HepG2 (cell line): ENCODE data around the gene MID1. TPM values are rescaled to one million over a fixed set of nuclear protein-coding genes. Genes with fewer than 3 reads are reported as not detected.

Experiments
- ATAC-seq: fragments of 200-7000 bp; cut with Tn5 transposase; 3 replicates; pipeline ENCODE4 v1.9.1; 2020; ENCODE audit warnings: mild to moderate bottlenecking, moderate library complexity
- BruUV-seq: library from RNA; stranded (reverse); fragments of 400-500 nt; replicated peaks from 2 replicates; lab custom pipeline; 2021; lab: Mats Ljungman, UMichigan
- CTCF ChIA-PET: fragments of 300-600 bp; formaldehyde crosslinking; extraction: SDS; loops from one replicate; lab custom pipeline; 2021; ENCODE audit warnings: low total read pairs, inconsistent platforms, low intra/inter-chr PET ratio; lab: Yijun Ruan, JAX
- POLR2A ChIA-PET: fragments of 350-600 bp; sonication (Branson Sonifier 250); formaldehyde crosslinking; loops from one replicate; lab custom pipeline; 2020; ENCODE audit warnings: antibody characterized with exemption, inconsistent platforms; lab: Yijun Ruan, JAX
- DNase-seq: peaks from one replicate; pipeline ENCODE4 v3.0.0-alpha.2; 2015; ENCODE audit warnings: low spot score
- FAIRE-seq: peaks from 3 replicates; lab custom pipeline; 2011; peaks lifted over from hg19 to GRCh38; lab: Jason Lieb, UNC
- H2AFZ ChIP-seq: one replicate; pipeline ENCODE4 v1.6.1; 2011; ENCODE audit warnings: low read length, inconsistent platforms
- H3K27ac ChIP-seq: fragments of 300-600 bp; 3 replicates; pipeline ENCODE4 v1.8.0; 2011; ENCODE audit warnings: mixed run types, mild to moderate bottlenecking, mixed read lengths, low read length, inconsistent platforms; ENCODE audit not compliant: insufficient read depth; ENCODE audit errors: extremely low read length
- H3K27me3 ChIP-seq, 2 experiments: fragments of 200-600 bp in 1 of 2; 2 replicates in 1 of 2; 3 replicates in 1 of 2; pipeline versions ENCODE4 v1.6.0 to v1.8.0; 2011; ENCODE audit warnings: low read length in 2 of 2, mild to moderate bottlenecking in 2 of 2, moderate library complexity in 2 of 2, inconsistent platforms in 1 of 2; ENCODE audit not compliant: insufficient read depth in 2 of 2, control insufficient read depth in 1 of 2
- H3K36me3 ChIP-seq, 2 experiments: fragments of 200-600 bp in 1 of 2; replicated peaks in 1 of 2; 2 replicates in 1 of 2; 3 replicates in 1 of 2; pipeline versions ENCODE4 v1.5.1 to v1.8.0; 2011; ENCODE audit warnings: low read length in 2 of 2, inconsistent platforms in 1 of 2; ENCODE audit not compliant: insufficient read depth in 2 of 2, control insufficient read depth in 1 of 2
- H3K4me1 ChIP-seq: 2 replicates; pipeline ENCODE4 v1.5.1; 2012; ENCODE audit warnings: low read length, inconsistent platforms; ENCODE audit not compliant: insufficient read depth
- H3K4me2 ChIP-seq: 2 replicates; pipeline ENCODE4 v1.6.0; 2011; ENCODE audit warnings: low read depth, low read length, inconsistent platforms
- H3K4me3 ChIP-seq, 3 experiments: fragments of 200-600 bp in 1 of 3; sonication (generic), shearing (Covaris generic) in 1 of 3; replicated peaks in 1 of 3; 2 replicates each; pipeline ENCODE4 v1.5.1; 2011 to 2016; ENCODE audit warnings: low read length in 3 of 3, inconsistent platforms in 2 of 3, low read depth in 2 of 3, mild to moderate bottlenecking in 2 of 3, control low read depth in 1 of 3, mixed read lengths in 1 of 3; ENCODE audit not compliant: insufficient read depth in 1 of 3
- H3K79me2 ChIP-seq: one replicate; pipeline ENCODE4 v1.6.1; 2011; ENCODE audit warnings: low read length, inconsistent platforms; ENCODE audit not compliant: insufficient read depth
- H3K9ac ChIP-seq: 2 replicates; pipeline ENCODE4 v1.6.0; 2011; ENCODE audit warnings: mild to moderate bottlenecking, low read depth, low read length, inconsistent platforms; ENCODE audit not compliant: insufficient read depth
- H3K9me3 ChIP-seq: 2 replicates; pipeline ENCODE4 v1.5.1; 2012; ENCODE audit warnings: mild to moderate bottlenecking, low read length
- H4K20me1 ChIP-seq: 2 replicates; pipeline ENCODE4 v1.6.0; 2011; ENCODE audit warnings: inconsistent platforms, mild to moderate bottlenecking, low read length, moderate library complexity; ENCODE audit not compliant: insufficient read depth
- FOXP4 ChIP-seq: sonication (generic); formaldehyde crosslinking; IDR thresholded peaks from 2 replicates; pipeline ENCODE4 v1.4.0; 2020; ENCODE audit warnings: missing genetic modification reagents
- GZF1 ChIP-seq: sonication (generic); formaldehyde crosslinking; IDR thresholded peaks from 2 replicates; pipeline ENCODE4 v1.5.1; 2020; ENCODE audit warnings: mild to moderate bottlenecking, missing genetic modification reagents
- HES4 ChIP-seq: sonication (generic); formaldehyde crosslinking; IDR thresholded peaks from 2 replicates; pipeline ENCODE4 v1.9.0; 2021; ENCODE audit warnings: mild to moderate bottlenecking, missing genetic modification reagents, borderline replicate concordance
- JARID2 ChIP-seq: sonication (generic); formaldehyde crosslinking; IDR thresholded peaks from 2 replicates; pipeline ENCODE4 v1.8.1; 2023; ENCODE audit warnings: missing genetic modification reagents, inconsistent platforms; ENCODE audit not compliant: insufficient replicate concordance
- NONO ChIP-seq, 2 experiments: fragments of 450-650 bp in 1 of 2; sonication (generic) in 1 of 2; formaldehyde crosslinking in 1 of 2; IDR thresholded peaks in 1 of 2; conservative IDR thresholded peaks in 1 of 2; 2 replicates each; pipeline versions ENCODE4 v1.6.1 to v1.8.0; 2017 to 2022; ENCODE audit warnings: mild to moderate bottlenecking in 1 of 2, missing genetic modification reagents in 1 of 2, moderate library complexity in 1 of 2
- RBAK ChIP-seq: sonication (generic); formaldehyde crosslinking; IDR thresholded peaks from 2 replicates; pipeline ENCODE4 v1.5.1; 2020; ENCODE audit warnings: mild to moderate bottlenecking, missing genetic modification reagents
- TCF7 ChIP-seq: sonication (generic); IDR thresholded peaks from 2 replicates; pipeline ENCODE4 v1.6.1; 2016; ENCODE audit warnings: antibody characterized with exemption, low read depth
- U2AF2 ChIP-seq: fragments of 200-400 bp; formaldehyde crosslinking; IDR thresholded peaks from 2 replicates; pipeline ENCODE4 v1.6.1; 2017; ENCODE audit warnings: low read depth, mild to moderate bottlenecking, low read length
- ZFP91 ChIP-seq: sonication (generic); formaldehyde crosslinking; IDR thresholded peaks from 2 replicates; pipeline ENCODE4 v1.9.0; 2022; ENCODE audit warnings: missing genetic modification reagents, mild to moderate bottlenecking, borderline replicate concordance
- ZGPAT ChIP-seq: IDR thresholded peaks from 2 replicates; pipeline ENCODE4 v1.6.1; 2016; ENCODE audit warnings: mild to moderate bottlenecking
- ZKSCAN5 ChIP-seq: sonication (generic); formaldehyde crosslinking; IDR thresholded peaks from 2 replicates; pipeline ENCODE4 v1.5.1; 2020; ENCODE audit warnings: mild to moderate bottlenecking, missing genetic modification reagents
- ZNF121 ChIP-seq: sonication (generic); formaldehyde crosslinking; IDR thresholded peaks from 2 replicates; pipeline ENCODE4 v1.5.0; 2020; ENCODE audit warnings: mild to moderate bottlenecking, missing genetic modification reagents
- ZNF431 ChIP-seq: sonication (generic); formaldehyde crosslinking; IDR thresholded peaks from 2 replicates; pipeline ENCODE4 v1.9.0; 2022; ENCODE audit warnings: missing genetic modification reagents, low read depth, mild to moderate bottlenecking, borderline replicate concordance
- ZNF496 ChIP-seq: sonication (generic); formaldehyde crosslinking; IDR thresholded peaks from 2 replicates; pipeline ENCODE4 v1.8.1; 2023; ENCODE audit warnings: mild to moderate bottlenecking, moderate library complexity, missing genetic modification reagents; ENCODE audit not compliant: insufficient replicate concordance
- WGBS: methylation state at CpG from one replicate; pipeline ENCODE4 v1.1.6; 2017; ENCODE audit warnings: low lambda C conversion rate; 5-methylcytosine and 5-hydroxymethylcytosine counted together
- in situ Hi-C: cut with HindIII; loops from 2 replicates; pipeline ENCODE4 v1.10.0; 2017; ENCODE audit warnings: low pct_unique_long_range_greater_than_20kb; ENCODE audit not compliant: extremely low pct_ligation_motif_present
- intact Hi-C: fragments of 100-400 bp; cut with micrococcal nuclease; formaldehyde crosslinking; loops from one replicate; pipeline ENCODE4 v1.10.0; 2022; ENCODE audit not compliant: unreplicated experiment
- polyA plus RNA-seq, 8 experiments: library from polyadenylated mRNA; depleted of rRNA in 3 of 8; stranded (reverse) in 7 of 8; unstranded in 1 of 8; fragments of >200 nt; fragmentation: Illumina TruSeq in 4 of 8; extraction: Trizol in 4 of 8; gene quantifications; 2 replicates each; pipeline versions ENCODE4 v1.2.1 to v1.2.3, GENCODE V29; 2011 to 2016; ENCODE audit warnings: low read depth in 4 of 8, missing spikeins in 1 of 8, mixed read lengths in 1 of 8; ENCODE audit not compliant: insufficient read depth in 1 of 8
- total RNA-seq, 5 experiments: library from RNA; depleted of rRNA; stranded (reverse); fragments of >200 nt; fragmentation: Illumina TruSeq; extraction: Trizol; gene quantifications; 2 replicates each; pipeline ENCODE4 v1.2.3, GENCODE V29; 2016; ENCODE audit warnings: low read depth in 1 of 5
- TF ChIP-seq, protein P1 (sequence below): sonication (generic); formaldehyde crosslinking; IDR thresholded peaks from 2 replicates; pipeline ENCODE4 v1.4.0; 2020; ENCODE audit warnings: missing genetic modification reagents; ENCODE audit errors: not compliant biosample characterization
- TF ChIP-seq, protein P2 (sequence below): sonication (generic); formaldehyde crosslinking; IDR thresholded peaks from 2 replicates; pipeline ENCODE4 v1.5.0; 2020; ENCODE audit warnings: missing genetic modification reagents
- TF ChIP-seq, protein P3 (sequence below): IDR thresholded peaks from 2 replicates; pipeline ENCODE4 v1.6.1; 2018; ENCODE audit warnings: missing genetic modification reagents, mild to moderate bottlenecking, missing compliant biosample characterization

The MID1 gene
- total and polyA plus RNA-seq, 2 of the 13 experiments (the other 11 are each of a cell fraction or from before 2014, with no cell fraction given): 0.86 to 1.1 TPM

GRCh38 chrX:10542586-10542985, 77.8 kb downstream of the MID1 start:
- no peaks in the 10 kb centered on the region for H3K36me3 ChIP-seq
- peaks cover 6% of the 10 kb centered on the region for H3K4me1 ChIP-seq
- 82% methylated on average over 1 of the region's 1 CpG for WGBS
- no peaks in the 10 kb centered on the region for H3K79me2 ChIP-seq
- FAIRE-seq (no peak), DNase-seq (no peak), ATAC-seq (no peak)
- no peak overlapping the region for H3K9ac ChIP-seq
- H4K20me1 ChIP-seq: no peaks in the 10 kb centered on the region
- no peak overlapping the region for H2AFZ ChIP-seq
- intact Hi-C loops (no loop called here), in situ Hi-C loops (no loop called here)
- H3K27ac ChIP-seq: no peak overlapping the region
- ChIA-PET CTCF (no interaction called here), POLR2A (no interaction called here)
- no peaks in the 10 kb centered on the region for H3K27me3 ChIP-seq
- no TSS peak for BruUV-seq
- no peak overlapping the region for H3K4me2 ChIP-seq
- H3K9me3 ChIP-seq: no peaks in the 10 kb centered on the region
- no peak overlapping the region for H3K4me3 ChIP-seq
- no peak for TF ChIP-seq TCF7
- TF ChIP-seq ZNF496 (CRISPR knock-in tag): no peak
- no peak for TF ChIP-seq ZNF121 (CRISPR knock-in tag)
- TF ChIP-seq, protein P1, sequence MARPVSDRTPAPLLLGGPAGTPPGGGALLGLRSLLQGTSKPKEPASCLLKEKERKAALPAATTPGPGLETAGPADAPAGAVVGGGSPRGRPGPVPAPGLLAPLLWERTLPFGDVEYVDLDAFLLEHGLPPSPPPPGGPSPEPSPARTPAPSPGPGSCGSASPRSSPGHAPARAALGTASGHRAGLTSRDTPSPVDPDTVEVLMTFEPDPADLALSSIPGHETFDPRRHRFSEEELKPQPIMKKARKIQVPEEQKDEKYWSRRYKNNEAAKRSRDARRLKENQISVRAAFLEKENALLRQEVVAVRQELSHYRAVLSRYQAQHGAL (CRISPR knock-in tag): no peak
- TF ChIP-seq U2AF2: no peak
- TF ChIP-seq RBAK (CRISPR knock-in tag): no peak
- no peak for TF ChIP-seq HES4 (CRISPR knock-in tag)
- no peak for TF ChIP-seq ZKSCAN5 (CRISPR knock-in tag)
- TF ChIP-seq GZF1 (CRISPR knock-in tag): no peak
- no peak for TF ChIP-seq ZFP91 (CRISPR knock-in tag)
- TF ChIP-seq, protein P2, sequence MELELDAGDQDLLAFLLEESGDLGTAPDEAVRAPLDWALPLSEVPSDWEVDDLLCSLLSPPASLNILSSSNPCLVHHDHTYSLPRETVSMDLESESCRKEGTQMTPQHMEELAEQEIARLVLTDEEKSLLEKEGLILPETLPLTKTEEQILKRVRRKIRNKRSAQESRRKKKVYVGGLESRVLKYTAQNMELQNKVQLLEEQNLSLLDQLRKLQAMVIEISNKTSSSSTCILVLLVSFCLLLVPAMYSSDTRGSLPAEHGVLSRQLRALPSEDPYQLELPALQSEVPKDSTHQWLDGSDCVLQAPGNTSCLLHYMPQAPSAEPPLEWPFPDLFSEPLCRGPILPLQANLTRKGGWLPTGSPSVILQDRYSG (CRISPR knock-in tag): no peak
- TF ChIP-seq, protein P3, sequence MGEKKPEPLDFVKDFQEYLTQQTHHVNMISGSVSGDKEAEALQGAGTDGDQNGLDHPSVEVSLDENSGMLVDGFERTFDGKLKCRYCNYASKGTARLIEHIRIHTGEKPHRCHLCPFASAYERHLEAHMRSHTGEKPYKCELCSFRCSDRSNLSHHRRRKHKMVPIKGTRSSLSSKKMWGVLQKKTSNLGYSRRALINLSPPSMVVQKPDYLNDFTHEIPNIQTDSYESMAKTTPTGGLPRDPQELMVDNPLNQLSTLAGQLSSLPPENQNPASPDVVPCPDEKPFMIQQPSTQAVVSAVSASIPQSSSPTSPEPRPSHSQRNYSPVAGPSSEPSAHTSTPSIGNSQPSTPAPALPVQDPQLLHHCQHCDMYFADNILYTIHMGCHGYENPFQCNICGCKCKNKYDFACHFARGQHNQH (CRISPR knock-in tag): no peak
- TF ChIP-seq FOXP4: no peak
- no peak for TF ChIP-seq NONO (IDR thresholded peaks at IDR 0.05)
- TF ChIP-seq NONO (CRISPR knock-in tag; conservative IDR thresholded peaks at IDR 0.05): no peak
- no peak for TF ChIP-seq JARID2 (CRISPR knock-in tag)
- TF ChIP-seq ZGPAT (CRISPR knock-in tag): no peak
- TF ChIP-seq ZNF431 (CRISPR knock-in tag): no peak
